Left renal pelvis (tissue), 4 donors: ENCODE measurements around the gene WDR77. TPM values are rescaled to one million over a fixed set of nuclear protein-coding genes. Genes with fewer than 3 reads are reported as not detected.

Experiments
- polyA plus RNA-seq, 4 donors: library from polyadenylated mRNA; unstranded; fragments of 120-200 nt; gene quantifications; one replicate each; pipeline ENCODE4 v1.2.1, GENCODE V29; 2013; ENCODE audit not compliant: insufficient read length in 4 of 4

The WDR77 gene
- polyA plus RNA-seq, 4 donors, result 27.6 to 42.8 (median 39.8) TPM

Other genes starting within 250 kb of the WDR77 start
- 10 to 100 TPM in 3 of 4 donors, 1 to 10 TPM in 1; 4.0 to 20.0 (median 16.9) TPM for gene DENND2D, start 248.6 kb downstream of the WDR77 start, polyA plus RNA-seq
- under 1 TPM in 2 of 4 donors, not detected in 2; 0.11 to 0.31 TPM for gene CHI3L2, start 221.5 kb downstream of the WDR77 start, polyA plus RNA-seq
- gene CHIA, start 158.4 kb downstream of the WDR77 start, polyA plus RNA-seq, result not detected
- 1 to 10 TPM; 2.1 to 6.8 (median 4.3) TPM for gene OVGP1, start 21.5 kb downstream of the WDR77 start, polyA plus RNA-seq
- 100 to 1,000 TPM; 240 to 438 (median 366) TPM for gene ATP5PB, start 208 bp upstream of the WDR77 start, polyA plus RNA-seq
- 1 to 10 TPM; 3.9 to 5.2 (median 4.1) TPM for gene C1orf162, start 24.7 kb upstream of the WDR77 start, polyA plus RNA-seq
- gene ADORA3, start 54.4 kb upstream of the WDR77 start, polyA plus RNA-seq, result 1 to 10 TPM in 1 of 4 donors, under 1 TPM in 3; 0.49 to 1.1 (median 0.74) TPM
- gene TMIGD3, start 54.4 kb upstream of the WDR77 start, polyA plus RNA-seq, result 1 to 10 TPM in 2 of 4 donors, under 1 TPM in 2; 0.91 to 2.1 (median 1.1) TPM
- 10 to 100 TPM; 67.6 to 89.2 (median 84.5) TPM for gene RAP1A, start 170.5 kb upstream of the WDR77 start, polyA plus RNA-seq